ENCODE results near the gene CAB39.
A peak's percentile ranks its signal among the peaks of the same experiment; 100 is the strongest.

The CAB39 gene

DNA sequence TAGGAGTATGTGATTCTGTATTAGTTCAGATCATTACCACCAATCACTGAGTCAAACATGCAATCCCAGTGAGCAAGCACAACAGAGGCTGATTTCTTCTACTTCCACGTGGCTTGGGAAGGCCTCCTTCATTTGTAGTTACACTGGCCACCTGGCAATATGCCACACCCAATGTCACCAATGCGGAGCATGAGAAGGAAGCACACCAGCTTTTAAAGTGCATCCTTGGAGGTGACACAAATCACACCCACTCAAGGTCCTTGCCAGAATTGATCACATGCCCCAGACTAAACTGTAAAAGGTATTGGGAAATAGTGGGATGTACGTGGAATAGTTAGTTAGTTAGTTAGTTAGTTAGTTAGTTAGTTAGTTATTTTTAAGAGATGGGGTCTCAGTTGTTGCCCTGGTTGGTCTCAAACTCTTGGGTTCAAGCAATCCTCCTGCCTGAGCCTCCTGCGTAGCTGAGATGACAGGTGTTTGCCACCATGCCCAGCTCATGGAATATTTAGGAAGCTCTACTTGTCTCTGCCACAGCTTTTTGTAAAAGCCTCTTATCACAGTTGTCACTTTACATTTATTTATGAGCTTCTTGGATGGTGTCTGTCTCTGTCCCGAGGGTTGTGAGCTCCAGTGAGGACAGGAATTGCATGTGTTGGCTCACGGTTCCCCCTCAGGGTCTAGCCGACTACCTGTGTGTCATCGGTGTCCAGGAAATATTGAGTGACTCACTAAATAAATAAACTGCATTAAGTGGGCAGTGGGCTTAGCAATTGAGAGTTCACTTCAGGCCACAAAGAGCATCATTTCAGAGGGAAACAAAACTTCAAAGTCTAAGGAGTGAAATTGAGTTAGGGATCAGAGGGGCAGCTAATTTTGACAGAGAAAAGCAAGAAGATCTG is 28.1 kb upstream of the CAB39 start:
- H3K9me3 ChIP-seq (ENCODE audit: control insufficient read depth, low read length): peaks cover 3% of the 10 kb centered on the region
- no peaks in the 10 kb centered on the region for H3K27me3 ChIP-seq (replicated peaks; ENCODE audit: control insufficient read depth, insufficient read depth, low read length)

DNA sequence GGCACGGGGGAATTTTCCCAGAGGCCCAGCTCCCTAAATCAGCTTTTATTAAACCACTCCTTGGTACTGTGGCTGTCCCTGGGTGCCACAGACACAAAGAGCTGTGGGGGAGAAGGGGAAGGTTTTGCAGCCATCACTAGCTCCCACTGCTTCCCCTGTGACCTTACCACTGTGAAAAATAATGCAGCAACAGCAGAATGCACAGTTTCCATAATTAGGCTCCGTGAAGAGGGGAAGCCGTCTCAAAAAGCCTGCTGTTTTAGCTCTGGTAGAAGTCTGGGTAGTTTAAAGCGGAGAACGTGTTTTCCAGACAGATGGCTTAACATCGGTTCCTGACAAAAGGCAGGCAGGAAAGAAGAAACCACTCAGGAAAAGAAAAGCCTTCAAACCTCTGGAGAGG is 27.5 kb upstream of the CAB39 start:
- peaks cover 3% of the 10 kb centered on the region for H3K9me3 ChIP-seq (ENCODE audit: control insufficient read depth, low read length)
- H3K4me3 ChIP-seq (ENCODE audit: low read length): no peak overlapping the region
- H3K9ac ChIP-seq (ENCODE audit: low read length): no peak overlapping the region
- H3K36me3 ChIP-seq (ENCODE audit: control insufficient read depth, insufficient read depth, low read length, severe bottlenecking): no peaks in the 10 kb centered on the region
- DNase-seq (ENCODE audit: low read depth): no peak
- H3K27me3 ChIP-seq (replicated peaks; ENCODE audit: control insufficient read depth, insufficient read depth, low read length): no peaks in the 10 kb centered on the region
- peaks cover 16% of the 10 kb centered on the region for H3K4me1 ChIP-seq (ENCODE audit: control insufficient read depth, insufficient read depth, low read length)

More for the DNA sequence above, 28.1 kb upstream of the CAB39 start:
- Histone ChIP-seq H3K36me3 (ENCODE audit: control insufficient read depth, insufficient read depth, low read length, severe bottlenecking) (no peaks in the 10 kb centered on the region), H3K9ac (ENCODE audit: low read length) (no peak overlapping the region), H3K4me1 (ENCODE audit: control insufficient read depth, insufficient read depth, low read length) (peaks cover 16% of the 10 kb centered on the region), H3K4me3 (ENCODE audit: low read length) (no peak overlapping the region)
- no peak for DNase-seq (ENCODE audit: low read depth)

DNA sequence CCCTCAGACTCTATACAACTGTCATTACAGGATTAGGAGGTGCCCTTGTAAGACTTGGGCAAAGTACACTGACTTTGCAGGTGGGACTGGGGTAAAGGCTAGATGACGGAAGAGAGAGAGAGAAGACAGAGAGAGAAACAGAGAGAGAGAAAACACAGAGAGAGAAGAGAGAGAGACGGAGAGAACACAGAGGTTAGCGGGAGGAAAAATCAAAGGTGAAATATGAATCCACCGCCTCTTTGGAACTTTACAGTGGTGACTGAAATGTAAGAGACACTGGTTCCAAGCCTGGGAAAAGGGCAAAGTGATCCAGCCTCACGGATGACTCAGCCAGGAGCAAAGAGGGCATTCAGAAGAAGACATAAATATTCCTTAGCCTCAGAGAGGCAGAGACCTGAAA is 25.1 kb upstream of the CAB39 start:
- Histone ChIP-seq H3K36me3 (ENCODE audit: control insufficient read depth, insufficient read depth, low read length, severe bottlenecking) (no peaks in the 10 kb centered on the region), H3K9ac (ENCODE audit: low read length) (no peak overlapping the region), H3K4me3 (ENCODE audit: low read length) (peak overlapping the region; percentile 11), H3K27me3 (replicated peaks; ENCODE audit: control insufficient read depth, insufficient read depth, low read length) (no peaks in the 10 kb centered on the region), H3K9me3 (ENCODE audit: control insufficient read depth, low read length) (peaks cover 3% of the 10 kb centered on the region), H3K4me1 (ENCODE audit: control insufficient read depth, insufficient read depth, low read length) (peaks cover 16% of the 10 kb centered on the region)
- peak; percentile 47 for DNase-seq (ENCODE audit: low read depth)

DNA sequence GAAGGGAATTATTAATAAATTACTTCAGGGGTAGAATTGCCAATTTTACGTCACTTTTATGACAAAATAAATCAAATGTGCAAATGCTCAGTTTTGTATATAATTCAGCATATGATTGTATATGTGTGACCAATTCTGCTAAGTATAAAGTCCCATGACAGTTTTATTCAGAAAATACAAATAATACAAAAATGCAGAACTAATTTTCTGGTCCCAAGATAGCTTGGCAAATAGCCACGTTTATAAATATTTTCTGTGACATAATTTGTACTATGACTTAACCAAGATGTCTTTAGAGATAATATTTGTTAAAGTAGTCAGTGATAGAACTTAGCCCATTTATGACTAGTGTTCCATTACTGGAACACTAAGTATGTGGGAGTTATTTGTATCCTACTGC is 24.2 kb upstream of the CAB39 start:
- Histone ChIP-seq H3K27me3 (replicated peaks; ENCODE audit: control insufficient read depth, insufficient read depth, low read length) (no peaks in the 10 kb centered on the region), H3K36me3 (ENCODE audit: control insufficient read depth, insufficient read depth, low read length, severe bottlenecking) (no peaks in the 10 kb centered on the region), H3K9ac (ENCODE audit: low read length) (no peak overlapping the region)

DNA sequence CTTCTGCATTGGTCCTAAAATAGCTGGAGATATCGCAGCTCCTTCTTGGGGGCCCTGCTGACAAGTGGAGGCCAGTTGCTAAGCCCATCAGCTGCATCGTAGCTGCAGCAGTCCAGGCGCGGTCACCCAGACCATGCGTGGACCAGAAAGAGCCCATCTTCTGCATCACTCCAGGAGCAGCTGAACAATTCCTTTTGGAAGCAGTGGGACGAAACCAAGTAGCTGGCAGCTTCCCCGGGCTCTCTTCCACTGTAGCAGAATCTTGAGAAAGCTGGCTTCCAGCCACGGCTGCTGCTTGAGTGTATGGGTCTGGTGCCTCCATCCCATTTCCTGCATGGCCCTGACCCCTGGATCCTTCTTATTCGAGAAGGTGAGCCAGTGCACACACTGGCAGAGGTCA is 22.2 kb upstream of the CAB39 start:
- Histone ChIP-seq H3K36me3 (ENCODE audit: control insufficient read depth, insufficient read depth, low read length, severe bottlenecking) (no peaks in the 10 kb centered on the region), H3K4me3 (ENCODE audit: low read length) (no peak overlapping the region), H3K9me3 (ENCODE audit: control insufficient read depth, low read length) (no peaks in the 10 kb centered on the region)

More for the DNA sequence above, 24.2 kb upstream of the CAB39 start:
- DNase-seq (ENCODE audit: low read depth): no peak
- Histone ChIP-seq H3K9me3 (ENCODE audit: control insufficient read depth, low read length) (no peaks in the 10 kb centered on the region), H3K4me1 (ENCODE audit: control insufficient read depth, insufficient read depth, low read length) (peaks cover 16% of the 10 kb centered on the region), H3K4me3 (ENCODE audit: low read length) (no peak overlapping the region)

DNA sequence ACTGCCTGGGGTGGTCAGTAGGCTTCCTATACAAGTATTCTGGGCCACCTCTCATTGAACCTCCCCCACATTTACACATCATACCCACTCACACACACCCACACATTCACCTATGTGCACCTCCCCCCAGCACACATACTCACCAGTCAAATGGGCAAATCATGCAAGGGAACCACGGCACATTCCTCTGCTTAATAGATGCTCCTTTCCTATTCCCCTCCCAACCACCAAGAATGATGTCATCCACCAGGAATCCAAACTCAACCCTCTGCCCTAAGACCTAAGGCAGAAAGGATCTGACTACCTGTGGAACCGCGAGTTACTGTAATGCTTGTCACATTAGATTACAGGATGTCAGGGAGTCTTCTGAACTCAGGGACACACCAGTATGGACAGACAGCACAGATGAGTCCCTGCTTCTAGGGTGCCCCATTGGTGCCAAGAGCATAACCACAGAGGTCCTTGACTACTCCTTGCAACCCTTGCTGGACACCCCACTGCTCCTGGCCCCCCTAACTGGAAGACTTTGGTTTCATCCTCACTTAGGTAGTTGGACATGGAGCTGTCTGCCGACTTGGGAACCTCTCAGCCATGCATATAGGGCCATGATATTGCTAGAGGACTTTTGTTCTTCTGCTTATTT is 21.5 kb upstream of the CAB39 start:
- H3K9me3 ChIP-seq (ENCODE audit: control insufficient read depth, low read length): no peaks in the 10 kb centered on the region
- no peak overlapping the region for H3K9ac ChIP-seq (ENCODE audit: low read length)
- no peaks in the 10 kb centered on the region for H3K36me3 ChIP-seq (ENCODE audit: control insufficient read depth, insufficient read depth, low read length, severe bottlenecking)
- H3K27me3 ChIP-seq (replicated peaks; ENCODE audit: control insufficient read depth, insufficient read depth, low read length): no peaks in the 10 kb centered on the region
- DNase-seq (ENCODE audit: low read depth): peak; percentile 25
- peaks cover 16% of the 10 kb centered on the region for H3K4me1 ChIP-seq (ENCODE audit: control insufficient read depth, insufficient read depth, low read length)
- no peak overlapping the region for H3K4me3 ChIP-seq (ENCODE audit: low read length)

More for the DNA sequence above, 22.2 kb upstream of the CAB39 start:
- H3K9ac ChIP-seq (ENCODE audit: low read length): no peak overlapping the region
- no peaks in the 10 kb centered on the region for H3K27me3 ChIP-seq (replicated peaks; ENCODE audit: control insufficient read depth, insufficient read depth, low read length)
- peaks cover 16% of the 10 kb centered on the region for H3K4me1 ChIP-seq (ENCODE audit: control insufficient read depth, insufficient read depth, low read length)
- no peak for DNase-seq (ENCODE audit: low read depth)

DNA sequence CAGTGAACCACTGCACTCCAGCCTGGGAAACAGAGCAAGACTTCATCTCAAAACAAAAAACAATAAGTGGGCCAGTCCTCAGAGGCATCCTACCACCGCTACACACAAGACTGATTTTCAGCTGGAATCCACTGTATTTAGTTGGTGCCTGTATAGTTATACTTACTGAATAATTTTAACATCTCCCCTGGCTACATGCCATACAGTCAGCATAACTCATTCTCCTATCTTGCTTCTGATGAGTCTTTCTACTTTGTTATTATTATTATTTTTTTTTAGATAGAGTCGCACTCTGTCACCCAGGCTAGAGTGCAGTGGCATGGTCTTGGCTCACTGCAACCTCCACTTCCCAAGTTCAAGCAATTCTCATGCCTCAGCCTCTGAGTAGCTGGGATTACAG is 19.9 kb upstream of the CAB39 start:
- DNase-seq (ENCODE audit: low read depth): no peak
- Histone ChIP-seq H3K4me1 (ENCODE audit: control insufficient read depth, insufficient read depth, low read length) (peaks cover 7% of the 10 kb centered on the region), H3K4me3 (ENCODE audit: low read length) (no peak overlapping the region), H3K36me3 (ENCODE audit: control insufficient read depth, insufficient read depth, low read length, severe bottlenecking) (no peaks in the 10 kb centered on the region), H3K27me3 (replicated peaks; ENCODE audit: control insufficient read depth, insufficient read depth, low read length) (no peaks in the 10 kb centered on the region), H3K9ac (ENCODE audit: low read length) (no peak overlapping the region), H3K9me3 (ENCODE audit: control insufficient read depth, low read length) (no peaks in the 10 kb centered on the region)

DNA sequence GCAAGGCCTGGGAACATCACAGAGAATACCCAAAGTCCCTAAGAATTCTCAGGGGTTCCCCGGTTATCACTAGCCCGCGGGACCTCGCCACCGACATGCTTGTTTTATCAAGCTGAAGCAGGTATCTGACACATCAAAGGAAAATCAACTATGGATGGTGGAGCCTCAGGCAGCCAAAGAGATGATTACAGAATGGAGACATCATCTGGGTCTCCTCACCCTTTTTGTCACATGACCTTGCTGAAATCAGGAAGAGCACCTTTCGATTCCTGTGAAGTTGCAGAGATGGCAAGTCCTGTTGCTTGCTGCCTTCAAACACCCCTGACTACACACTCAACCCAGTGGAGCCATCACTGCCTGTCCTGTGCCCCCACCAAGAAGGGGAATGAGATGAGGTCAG is 19.2 kb upstream of the CAB39 start:
- peaks cover under 1% of the 10 kb centered on the region for H3K4me1 ChIP-seq (ENCODE audit: control insufficient read depth, insufficient read depth, low read length)
- no peaks in the 10 kb centered on the region for H3K9me3 ChIP-seq (ENCODE audit: control insufficient read depth, low read length)
- H3K36me3 ChIP-seq (ENCODE audit: control insufficient read depth, insufficient read depth, low read length, severe bottlenecking): no peaks in the 10 kb centered on the region
- H3K4me3 ChIP-seq (ENCODE audit: low read length): no peak overlapping the region
- no peak overlapping the region for H3K9ac ChIP-seq (ENCODE audit: low read length)
- no peak for DNase-seq (ENCODE audit: low read depth)
- no peaks in the 10 kb centered on the region for H3K27me3 ChIP-seq (replicated peaks; ENCODE audit: control insufficient read depth, insufficient read depth, low read length)

DNA sequence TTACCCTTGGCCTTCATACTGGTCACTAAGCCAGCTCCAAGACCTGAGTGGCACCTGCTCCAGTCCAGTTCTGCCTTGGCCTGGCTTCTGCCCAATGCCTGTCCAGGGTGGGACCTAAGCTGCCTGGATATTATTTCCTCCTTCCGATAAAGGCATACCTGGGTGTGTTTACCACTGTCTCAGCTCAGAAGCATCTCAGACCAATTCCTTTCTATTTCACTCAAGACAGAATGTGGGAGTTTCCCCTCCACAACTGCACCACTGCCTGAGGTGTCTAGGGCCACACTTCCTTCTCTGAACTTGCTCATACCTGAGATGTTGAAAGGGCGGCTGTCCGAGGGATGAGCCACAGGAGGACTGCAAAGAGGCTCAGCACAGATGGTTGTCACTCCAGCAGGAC is 18.4 kb upstream of the CAB39 start:
- H3K36me3 ChIP-seq (ENCODE audit: control insufficient read depth, insufficient read depth, low read length, severe bottlenecking): no peaks in the 10 kb centered on the region
- H3K27me3 ChIP-seq (replicated peaks; ENCODE audit: control insufficient read depth, insufficient read depth, low read length): no peaks in the 10 kb centered on the region
- H3K9ac ChIP-seq (ENCODE audit: low read length): no peak overlapping the region
- DNase-seq (ENCODE audit: low read depth): no peak
- no peaks in the 10 kb centered on the region for H3K9me3 ChIP-seq (ENCODE audit: control insufficient read depth, low read length)
- no peak overlapping the region for H3K4me3 ChIP-seq (ENCODE audit: low read length)
- no peaks in the 10 kb centered on the region for H3K4me1 ChIP-seq (ENCODE audit: control insufficient read depth, insufficient read depth, low read length)

DNA sequence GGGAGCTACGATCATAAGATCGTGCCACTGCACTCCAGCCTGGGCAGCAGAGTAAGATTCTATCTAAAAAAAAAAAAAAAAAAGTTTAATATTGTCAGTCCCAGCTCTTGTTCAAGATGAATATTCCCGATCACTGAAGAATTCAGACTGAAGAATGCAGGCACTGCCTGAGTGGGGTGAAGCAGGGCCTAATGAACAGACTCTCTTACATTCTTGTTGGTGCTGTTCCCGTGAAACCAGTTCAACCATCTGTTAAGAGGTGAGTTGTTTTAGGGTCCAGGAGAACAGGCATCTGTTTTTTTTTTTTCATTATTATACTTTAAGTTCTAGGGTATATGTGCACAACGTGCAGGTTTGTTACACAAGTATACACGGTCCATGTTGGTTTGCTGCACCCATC is 17.1 kb upstream of the CAB39 start:
- Histone ChIP-seq H3K9me3 (ENCODE audit: control insufficient read depth, low read length) (no peaks in the 10 kb centered on the region), H3K4me1 (ENCODE audit: control insufficient read depth, insufficient read depth, low read length) (peaks cover 6% of the 10 kb centered on the region), H3K36me3 (ENCODE audit: control insufficient read depth, insufficient read depth, low read length, severe bottlenecking) (no peaks in the 10 kb centered on the region), H3K27me3 (replicated peaks; ENCODE audit: control insufficient read depth, insufficient read depth, low read length) (no peaks in the 10 kb centered on the region), H3K4me3 (ENCODE audit: low read length) (no peak overlapping the region), H3K9ac (ENCODE audit: low read length) (no peak overlapping the region)
- no peak for DNase-seq (ENCODE audit: low read depth)

DNA sequence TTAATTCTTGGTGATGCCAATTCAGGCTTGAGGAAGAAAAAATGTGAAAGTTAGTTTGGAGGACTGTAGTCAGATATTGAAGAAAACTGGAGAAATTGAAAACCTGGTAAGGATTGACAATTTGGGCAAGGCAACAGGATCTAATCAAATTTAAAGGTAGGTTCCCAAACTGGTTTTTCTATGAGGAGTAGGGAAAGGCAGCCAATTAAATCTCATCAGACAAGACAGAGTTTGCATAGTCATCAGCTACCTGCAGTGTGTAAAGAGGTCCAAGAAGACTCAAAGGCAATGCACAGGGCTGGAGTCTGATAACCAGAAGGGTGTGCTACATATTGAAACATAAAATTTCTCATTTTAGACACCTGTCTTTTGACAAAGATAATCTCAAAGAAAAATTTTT is 16.0 kb upstream of the CAB39 start:
- no peaks in the 10 kb centered on the region for H3K36me3 ChIP-seq (ENCODE audit: control insufficient read depth, insufficient read depth, low read length, severe bottlenecking)
- peaks cover 16% of the 10 kb centered on the region for H3K4me1 ChIP-seq (ENCODE audit: control insufficient read depth, insufficient read depth, low read length)
- H3K4me3 ChIP-seq (ENCODE audit: low read length): no peak overlapping the region
- DNase-seq (ENCODE audit: low read depth): no peak
- no peak overlapping the region for H3K9ac ChIP-seq (ENCODE audit: low read length)
- H3K9me3 ChIP-seq (ENCODE audit: control insufficient read depth, low read length): no peaks in the 10 kb centered on the region
- no peaks in the 10 kb centered on the region for H3K27me3 ChIP-seq (replicated peaks; ENCODE audit: control insufficient read depth, insufficient read depth, low read length)
